DMS 273 (cell line): Measurements from ENCODE around the gene LCP2.
A peak's percentile ranks its signal among the peaks of the same experiment; 100 is the strongest.

Source experiments
- DNase-seq: peaks from one replicate; lab custom pipeline; 2025; ENCODE audit not compliant: unreplicated experiment; lab: John Stamatoyannopoulos, UW

Gene LCP2

GRCh38 chr5:170220191-170220590, 77.4 kb downstream of the LCP2 start:
- no peak for DNase-seq

DNA sequence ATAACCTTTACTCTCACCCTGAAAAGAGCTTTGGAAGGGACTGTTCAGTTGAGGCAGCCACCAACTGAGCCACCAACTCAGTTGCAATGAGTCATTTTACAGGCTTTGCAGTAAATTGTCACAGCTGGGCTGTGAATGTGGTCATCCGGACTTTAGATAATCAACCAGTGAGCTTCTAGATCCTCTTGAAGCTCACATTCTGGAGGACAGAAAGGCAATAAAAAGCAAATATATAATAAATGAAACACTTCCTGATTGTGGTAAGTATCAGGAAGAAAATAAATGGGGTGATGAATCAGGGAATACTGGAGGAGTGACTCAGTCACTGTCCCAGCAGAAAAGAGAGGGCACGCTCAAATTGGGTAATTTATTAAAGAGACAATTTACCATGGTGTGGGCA, 78.0 kb downstream of the LCP2 start:
- no peak for DNase-seq

DNA sequence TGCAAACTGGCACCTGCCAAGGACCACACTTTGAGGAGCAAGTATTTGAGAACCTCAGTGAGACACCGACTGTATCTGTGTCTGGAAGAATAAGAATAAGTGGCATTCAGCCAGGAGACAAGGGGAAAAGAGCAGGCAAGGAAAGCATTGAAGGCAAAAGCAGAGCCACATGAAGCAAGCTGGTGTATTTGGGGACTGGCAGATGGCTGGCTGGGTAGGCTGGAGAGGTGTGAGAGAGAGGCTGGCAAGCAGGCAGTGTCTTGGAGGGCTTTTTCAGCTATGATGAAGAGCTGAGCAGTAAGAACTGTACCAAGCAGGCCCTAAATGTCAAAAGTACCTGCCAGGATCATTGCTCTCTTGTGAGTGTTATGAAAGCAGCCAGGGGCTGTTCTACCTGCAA, 78.9 kb downstream of the LCP2 start:
- peak; percentile 52 for DNase-seq

DNA sequence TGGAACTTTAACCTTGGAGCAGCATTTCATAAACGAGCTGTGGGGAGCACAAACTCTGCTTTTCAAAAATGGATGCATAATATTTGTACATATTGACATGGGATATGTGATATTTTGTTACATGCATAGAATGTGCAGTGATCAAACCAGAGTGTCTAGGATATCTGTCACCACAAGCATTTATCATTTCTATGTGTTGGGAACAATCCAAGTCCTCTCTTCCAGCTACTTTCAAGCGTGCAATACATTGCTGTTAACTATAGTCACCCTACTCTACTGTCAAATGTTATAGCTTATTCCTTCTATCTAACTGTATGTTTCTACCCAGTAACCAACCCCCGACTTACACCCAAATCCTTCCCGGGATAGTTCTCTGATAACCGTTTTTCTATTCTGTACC, 79.7 kb downstream of the LCP2 start:
- DNase-seq = no peak

- peak; percentile 78 for DNase-seq
These were observed 81.2 kb downstream of the LCP2 start for GRCh38 chr5:170216257-170216864.

DNA sequence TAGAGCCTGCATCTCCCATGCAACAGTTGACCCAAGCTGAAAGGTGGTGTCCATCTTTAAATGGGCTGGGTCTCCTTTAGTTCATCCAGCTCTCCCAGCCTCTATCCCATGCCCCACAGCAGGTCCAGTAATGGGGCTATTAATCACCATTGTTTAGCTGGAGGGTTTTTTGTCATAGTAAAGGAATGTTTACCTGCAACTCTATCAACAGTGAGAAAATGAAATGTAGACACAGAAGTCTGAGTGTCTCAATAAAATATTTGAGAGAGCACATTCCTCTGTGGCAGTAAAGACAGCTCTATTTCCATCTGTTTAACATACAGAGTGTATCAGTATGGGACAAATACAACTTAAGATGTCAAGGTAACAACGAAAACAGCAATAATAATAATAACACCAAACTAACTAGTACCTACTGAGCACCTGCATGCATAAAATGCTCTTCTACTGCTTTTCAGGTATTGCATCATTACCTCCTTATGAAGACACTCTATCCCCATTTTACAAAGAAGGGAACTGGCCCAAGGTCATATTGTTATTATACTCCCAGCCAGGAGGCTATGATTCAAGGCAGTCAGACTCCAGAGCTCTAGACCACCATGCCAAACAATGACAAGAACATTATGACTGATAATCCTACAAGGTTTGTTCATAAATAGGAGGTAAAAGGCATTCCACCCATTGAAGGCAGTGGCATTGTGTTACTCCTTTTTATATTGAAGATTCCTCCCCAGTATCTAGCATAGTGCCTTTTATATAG, 85.8 kb downstream of the LCP2 start:
- DNase-seq = no peak

- DNase-seq = no peak
These were observed 90.6 kb downstream of the LCP2 start for GRCh38 chr5:170206958-170207357.

DNA sequence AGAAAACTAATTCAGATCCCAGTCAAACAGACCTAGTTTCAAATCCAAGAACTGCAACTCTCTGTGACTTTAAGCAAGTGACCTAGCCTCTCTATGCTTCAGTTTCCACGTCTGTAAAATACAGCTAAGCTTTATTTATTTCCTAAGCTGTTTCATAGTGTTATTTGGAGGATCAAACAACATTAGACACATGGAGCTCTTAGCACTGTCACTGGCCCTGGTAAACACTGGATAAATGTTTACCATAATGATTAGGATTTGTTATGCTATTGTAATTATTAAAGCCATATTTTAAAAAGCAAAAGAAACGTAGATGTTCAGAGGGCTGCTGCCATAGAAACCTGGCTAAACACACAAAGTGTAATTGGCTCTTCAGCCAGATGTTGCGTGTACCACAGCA, 91.4 kb downstream of the LCP2 start:
- DNase-seq = no peak

- DNase-seq = no peak
These were observed 93.4 kb downstream of the LCP2 start for GRCh38 chr5:170204202-170204601.

DNA sequence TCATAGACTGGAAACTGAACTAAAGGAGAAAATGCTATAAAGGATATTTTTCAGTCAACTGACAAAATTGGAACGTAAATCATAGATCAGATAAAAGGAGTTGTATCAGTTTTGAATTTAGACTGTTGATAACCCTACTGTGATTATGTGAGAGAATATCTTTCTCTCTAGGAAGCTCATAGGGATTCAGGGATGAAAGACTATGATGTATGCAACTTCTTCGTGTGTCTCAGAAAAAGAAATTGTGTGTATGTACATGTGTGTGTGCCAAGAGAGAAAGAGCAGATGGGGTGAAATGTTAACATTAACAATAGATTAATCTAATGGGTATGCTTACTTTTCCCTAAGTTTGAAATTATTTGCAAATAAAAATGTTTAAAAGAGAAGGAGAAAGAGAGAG, 95.5 kb downstream of the LCP2 start:
- no peak for DNase-seq

- DNase-seq = no peak
These were observed 96.3 kb downstream of the LCP2 start for GRCh38 chr5:170201311-170201710.

DNA sequence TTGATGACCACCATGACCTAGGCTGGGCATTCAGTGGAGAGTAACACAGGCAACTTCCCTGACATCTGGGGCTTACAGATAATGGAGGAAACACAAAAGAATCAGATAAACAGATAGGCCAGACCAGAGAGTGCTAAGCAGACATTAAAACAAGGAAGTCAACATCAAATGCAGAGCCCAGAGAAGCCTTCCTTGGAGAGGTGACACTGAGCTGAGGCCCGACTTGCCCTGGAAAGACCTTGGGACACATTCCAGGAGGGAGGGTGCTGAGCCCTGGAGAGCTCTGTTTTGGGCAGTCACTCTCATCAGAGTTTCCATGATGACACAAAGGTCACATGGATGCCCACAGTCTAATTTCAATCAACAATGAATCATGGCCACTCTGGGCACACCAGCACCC, 96.7 kb downstream of the LCP2 start:
- DNase-seq = no peak
